ENCODE data around the gene POLRMT. TPM values are rescaled to one million over a fixed set of nuclear protein-coding genes. Genes with fewer than 3 reads are reported as not detected.

The POLRMT gene
- total RNA-seq, 4 donors from 2014 or later: 43.9 to 83.4 (median 73.8) TPM

GRCh38 chr19:638906-639252, 5.5 kb upstream of the POLRMT start:
- Histone ChIP-seq H3K27ac (peak overlapping the region in 2 of 4 donors; percentile 26 to 61), H3K4me1 (peaks cover 4 to 16% of the 10 kb centered on the region in 2 donors), H3K27me3 (no peaks in the 10 kb centered on the region), H3K36me3 (no peaks in the 10 kb centered on the region), H3K9me3 (no peaks in the 10 kb centered on the region), H3K4me3 (peak overlapping the region; percentile 51 to 66 (median 60))
- TF ChIP-seq POLR2A (IDR thresholded peaks at IDR 0.05): no peak
- TF ChIP-seq, protein P1, sequence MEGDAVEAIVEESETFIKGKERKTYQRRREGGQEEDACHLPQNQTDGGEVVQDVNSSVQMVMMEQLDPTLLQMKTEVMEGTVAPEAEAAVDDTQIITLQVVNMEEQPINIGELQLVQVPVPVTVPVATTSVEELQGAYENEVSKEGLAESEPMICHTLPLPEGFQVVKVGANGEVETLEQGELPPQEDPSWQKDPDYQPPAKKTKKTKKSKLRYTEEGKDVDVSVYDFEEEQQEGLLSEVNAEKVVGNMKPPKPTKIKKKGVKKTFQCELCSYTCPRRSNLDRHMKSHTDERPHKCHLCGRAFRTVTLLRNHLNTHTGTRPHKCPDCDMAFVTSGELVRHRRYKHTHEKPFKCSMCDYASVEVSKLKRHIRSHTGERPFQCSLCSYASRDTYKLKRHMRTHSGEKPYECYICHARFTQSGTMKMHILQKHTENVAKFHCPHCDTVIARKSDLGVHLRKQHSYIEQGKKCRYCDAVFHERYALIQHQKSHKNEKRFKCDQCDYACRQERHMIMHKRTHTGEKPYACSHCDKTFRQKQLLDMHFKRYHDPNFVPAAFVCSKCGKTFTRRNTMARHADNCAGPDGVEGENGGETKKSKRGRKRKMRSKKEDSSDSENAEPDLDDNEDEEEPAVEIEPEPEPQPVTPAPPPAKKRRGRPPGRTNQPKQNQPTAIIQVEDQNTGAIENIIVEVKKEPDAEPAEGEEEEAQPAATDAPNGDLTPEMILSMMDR (IDR thresholded peaks at IDR 0.05 in 4 of 5, conservative IDR thresholded peaks at IDR 0.05 in 1 of 5): no peak
- intact Hi-C loops (cut with DNase I; ENCODE audit: low total_unique reads) (loop anchor here (1.0 kb wide), 1 partner anchor 67 kb away; the partner anchor contains the start of gene BSG), in situ Hi-C loops (cut with MboI; ENCODE audit: low sequenced_read_pairs in 4 of 4) (no loop called here)
- ATAC-seq (no peak), DNase-seq (no peak)

GRCh38 chr19:634975-635652, 1.8 kb upstream of the POLRMT start:
- in situ Hi-C loops (cut with MboI; ENCODE audit: low sequenced_read_pairs in 4 of 4) (no loop called here), intact Hi-C loops (cut with DNase I; ENCODE audit: low total_unique reads) (loop anchor here (5.0 kb wide), 2 partner anchors 128 to 162 kb away; partner anchors contain the start of genes PTBP1 and TPGS1)
- TF ChIP-seq POLR2A (IDR thresholded peaks at IDR 0.05): no peak
- TF ChIP-seq, protein P1 (IDR thresholded peaks at IDR 0.05 in 4 of 5, conservative IDR thresholded peaks at IDR 0.05 in 1 of 5): no peak
- DNase-seq (no peak), ATAC-seq (no peak)
- H3K9me3 ChIP-seq: no peaks in the 10 kb centered on the region
- no peak overlapping the region for H3K4me3 ChIP-seq
- H3K4me1 ChIP-seq: peaks cover 10 to 33% of the 10 kb centered on the region in 2 donors
- no peak overlapping the region for H3K27ac ChIP-seq
- H3K27me3 ChIP-seq: no peaks in the 10 kb centered on the region
- peaks cover 0 to 7% of the 10 kb centered on the region in 2 donors for H3K36me3 ChIP-seq

GRCh38 chr19:633786-634639, 676 bp upstream of the POLRMT start:
- TF ChIP-seq POLR2A (IDR thresholded peaks at IDR 0.05): no peak
- TF ChIP-seq, protein P1 (IDR thresholded peaks at IDR 0.05 in 4 of 5, conservative IDR thresholded peaks at IDR 0.05 in 1 of 5): no peak
- ATAC-seq (peak; percentile 2 to 6), DNase-seq (no peak)
- in situ Hi-C loops (cut with MboI; ENCODE audit: low sequenced_read_pairs in 4 of 4) (no loop called here), intact Hi-C loops (cut with DNase I; ENCODE audit: low total_unique reads) (loop anchor here (1.0 to 5.0 kb wide), 4 partner anchors 29 to 163 kb away; partner anchors contain the start of genes BSG, PTBP1, RNF126 and TPGS1)
- Histone ChIP-seq H3K4me1 (peaks cover 10 to 29% of the 10 kb centered on the region in 2 donors), H3K36me3 (peaks cover 0 to 12% of the 10 kb centered on the region in 2 donors), H3K27me3 (no peaks in the 10 kb centered on the region), H3K4me3 (peak overlapping the region; percentile 68 to 93 (median 78)), H3K9me3 (no peaks in the 10 kb centered on the region), H3K27ac (peak overlapping the region; percentile 70 to 91 (median 84))

DNA sequence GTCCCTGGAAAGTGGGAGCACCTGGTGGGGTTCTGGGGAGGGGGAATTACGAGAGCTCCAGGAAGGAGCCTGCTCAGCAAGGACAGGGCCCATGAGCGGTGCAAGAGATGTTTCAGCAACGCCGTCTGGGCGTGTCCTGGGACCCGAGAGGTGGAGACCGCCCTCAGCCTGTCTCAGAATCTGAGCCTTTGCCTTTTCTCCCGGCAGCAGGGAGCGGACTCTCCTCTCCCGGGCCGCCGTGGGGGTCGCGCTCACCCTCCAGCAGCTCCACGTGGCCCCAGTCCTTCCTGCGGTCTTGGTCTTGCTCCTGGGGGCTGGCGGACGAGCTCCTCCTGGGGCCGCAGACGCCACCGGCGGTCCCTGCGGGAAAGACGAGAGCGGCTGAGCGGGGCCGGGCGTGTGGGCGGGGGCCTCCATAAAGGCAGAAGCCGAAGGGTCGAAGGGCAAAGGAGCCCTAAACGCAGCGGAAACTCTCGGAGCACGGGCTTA, 714 bp downstream of the POLRMT start:
- ATAC-seq: peak in 1 of 2 donors; percentile 3
- no peak for TF ChIP-seq POLR2A (IDR thresholded peaks at IDR 0.05)
- TF ChIP-seq, protein P1 (IDR thresholded peaks at IDR 0.05 in 4 of 5, conservative IDR thresholded peaks at IDR 0.05 in 1 of 5): no peak
- H3K4me3 ChIP-seq: peak overlapping the region; percentile 75 to 99 (median 88)
- H3K9me3 ChIP-seq: no peaks in the 10 kb centered on the region
- H3K27ac ChIP-seq: peak overlapping the region; percentile 81 to 91 (median 86)
- H3K27me3 ChIP-seq: no peaks in the 10 kb centered on the region
- no peak for DNase-seq
- peaks cover 0 to 26% of the 10 kb centered on the region in 2 donors for H3K36me3 ChIP-seq
- intact Hi-C loops (cut with DNase I; ENCODE audit: low total_unique reads): loop anchor here (1.0 to 5.0 kb wide), 4 partner anchors 31 to 165 kb away; partner anchors contain the start of genes BSG, PTBP1, RNF126 and TPGS1
- in situ Hi-C loops (cut with MboI; ENCODE audit: low sequenced_read_pairs in 4 of 4): no loop called here
- H3K4me1 ChIP-seq: peaks cover 10 to 25% of the 10 kb centered on the region in 2 donors
